Measurements from ENCODE around the gene USP25.

Gene USP25

DNA sequence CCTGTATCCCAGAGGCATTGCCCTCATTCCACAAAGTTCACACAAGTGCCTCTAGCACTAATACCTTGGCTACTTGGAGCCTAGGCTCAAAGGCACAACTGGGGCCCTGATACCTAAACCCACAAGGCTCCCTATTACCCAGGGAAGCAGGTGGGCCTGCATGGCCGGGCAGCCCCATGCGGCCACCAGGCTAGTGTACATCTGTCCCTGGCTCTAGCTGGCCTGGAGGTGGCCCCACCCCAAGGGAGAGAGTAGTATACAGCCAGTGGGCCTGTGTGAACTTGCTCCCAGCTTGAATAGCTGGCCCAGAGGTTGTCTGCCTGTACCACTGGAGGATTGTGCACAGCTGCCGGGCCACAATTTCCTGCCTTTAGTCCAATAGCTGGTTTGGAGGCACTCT lies 52.2 kb downstream of the USP25 start:
- TF ChIP-seq, protein P1, sequence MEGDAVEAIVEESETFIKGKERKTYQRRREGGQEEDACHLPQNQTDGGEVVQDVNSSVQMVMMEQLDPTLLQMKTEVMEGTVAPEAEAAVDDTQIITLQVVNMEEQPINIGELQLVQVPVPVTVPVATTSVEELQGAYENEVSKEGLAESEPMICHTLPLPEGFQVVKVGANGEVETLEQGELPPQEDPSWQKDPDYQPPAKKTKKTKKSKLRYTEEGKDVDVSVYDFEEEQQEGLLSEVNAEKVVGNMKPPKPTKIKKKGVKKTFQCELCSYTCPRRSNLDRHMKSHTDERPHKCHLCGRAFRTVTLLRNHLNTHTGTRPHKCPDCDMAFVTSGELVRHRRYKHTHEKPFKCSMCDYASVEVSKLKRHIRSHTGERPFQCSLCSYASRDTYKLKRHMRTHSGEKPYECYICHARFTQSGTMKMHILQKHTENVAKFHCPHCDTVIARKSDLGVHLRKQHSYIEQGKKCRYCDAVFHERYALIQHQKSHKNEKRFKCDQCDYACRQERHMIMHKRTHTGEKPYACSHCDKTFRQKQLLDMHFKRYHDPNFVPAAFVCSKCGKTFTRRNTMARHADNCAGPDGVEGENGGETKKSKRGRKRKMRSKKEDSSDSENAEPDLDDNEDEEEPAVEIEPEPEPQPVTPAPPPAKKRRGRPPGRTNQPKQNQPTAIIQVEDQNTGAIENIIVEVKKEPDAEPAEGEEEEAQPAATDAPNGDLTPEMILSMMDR (IDR thresholded peaks at IDR 0.05): no peak

DNA sequence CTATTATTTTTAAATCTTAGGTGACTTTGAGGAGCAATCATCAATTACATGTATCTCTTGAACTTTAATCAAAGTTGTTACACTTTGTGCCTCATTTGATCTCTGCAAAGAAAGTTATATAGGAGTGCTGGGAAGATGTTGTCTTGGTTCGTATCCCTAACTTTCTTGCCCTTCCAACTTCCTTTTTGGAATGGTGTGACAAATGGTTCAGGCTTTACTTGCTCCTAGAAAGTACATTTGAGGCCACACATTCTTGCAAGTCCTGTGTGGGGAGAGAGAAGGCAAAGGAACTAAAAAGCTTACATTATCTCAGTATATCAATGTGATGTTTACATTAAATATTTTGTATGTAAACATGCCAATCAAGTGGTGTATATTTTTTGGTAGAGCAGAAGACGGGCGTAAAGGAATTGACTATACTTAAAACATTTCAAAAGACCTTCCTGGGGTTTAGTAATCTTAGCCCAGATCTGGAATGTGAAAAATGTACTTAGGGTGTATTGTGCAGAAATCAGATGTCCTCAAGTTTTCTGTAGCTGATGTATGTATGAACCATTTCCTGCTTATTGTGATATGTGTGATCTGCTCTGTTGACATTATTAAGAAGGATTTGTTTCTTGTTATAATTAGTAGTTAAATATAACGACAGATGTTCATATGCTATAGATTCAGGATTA lies 59.2 kb downstream of the USP25 start:
- TF ChIP-seq, protein P1 (IDR thresholded peaks at IDR 0.05): no peak

DNA sequence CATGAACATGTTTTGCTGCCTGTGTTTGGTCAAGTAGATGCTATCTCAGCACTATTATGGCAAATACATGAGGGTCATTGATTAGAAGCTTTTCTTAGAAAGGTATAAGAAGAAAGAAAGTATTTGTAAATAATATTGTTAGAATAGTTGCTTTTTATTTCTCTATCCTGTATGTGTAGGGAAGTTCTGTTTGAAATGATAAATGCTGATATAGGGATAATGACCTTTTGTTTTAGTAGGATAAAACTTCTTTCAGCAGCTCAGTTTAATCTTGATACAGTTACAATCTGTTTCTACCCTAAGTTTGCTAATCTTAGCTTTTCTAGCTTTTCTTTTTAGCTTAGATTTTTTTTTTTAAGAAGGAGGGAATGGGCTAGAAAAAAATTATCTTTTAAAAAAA lies 63.3 kb downstream of the USP25 start:
- TF ChIP-seq, protein P1 (IDR thresholded peaks at IDR 0.05): no peak

DNA sequence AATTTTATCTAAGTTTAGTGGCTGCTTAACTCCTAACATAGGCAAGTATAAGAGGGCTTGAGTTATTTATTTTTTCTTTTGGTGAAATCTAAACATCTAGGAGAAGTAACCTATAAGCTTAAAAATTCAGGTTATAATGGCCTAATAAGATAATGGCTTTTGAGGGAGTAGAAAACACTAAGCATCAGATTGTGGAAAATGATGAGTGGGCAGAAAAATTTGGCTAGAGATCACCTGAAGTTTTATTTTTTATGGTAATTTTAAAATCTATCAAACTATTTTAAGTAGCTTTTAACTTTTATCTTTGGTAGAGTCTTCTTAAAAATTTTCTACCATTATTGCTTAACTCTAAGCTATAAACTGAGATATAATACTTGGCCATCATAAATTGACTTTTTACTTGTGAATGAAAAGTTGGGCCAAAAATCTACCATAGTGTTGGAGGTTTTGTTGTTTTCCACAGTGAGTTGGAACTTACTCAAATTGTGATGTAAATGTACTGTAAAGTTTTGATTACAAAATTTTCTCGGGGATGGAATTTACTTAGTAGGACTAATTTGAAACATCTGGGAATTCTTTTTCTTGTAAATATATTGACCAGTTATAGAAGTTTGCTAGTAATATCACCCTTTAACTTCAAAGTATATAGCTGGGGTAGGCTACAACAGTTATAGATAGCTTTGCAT lies 63.9 kb downstream of the USP25 start:
- TF ChIP-seq, protein P1 (IDR thresholded peaks at IDR 0.05): no peak

DNA sequence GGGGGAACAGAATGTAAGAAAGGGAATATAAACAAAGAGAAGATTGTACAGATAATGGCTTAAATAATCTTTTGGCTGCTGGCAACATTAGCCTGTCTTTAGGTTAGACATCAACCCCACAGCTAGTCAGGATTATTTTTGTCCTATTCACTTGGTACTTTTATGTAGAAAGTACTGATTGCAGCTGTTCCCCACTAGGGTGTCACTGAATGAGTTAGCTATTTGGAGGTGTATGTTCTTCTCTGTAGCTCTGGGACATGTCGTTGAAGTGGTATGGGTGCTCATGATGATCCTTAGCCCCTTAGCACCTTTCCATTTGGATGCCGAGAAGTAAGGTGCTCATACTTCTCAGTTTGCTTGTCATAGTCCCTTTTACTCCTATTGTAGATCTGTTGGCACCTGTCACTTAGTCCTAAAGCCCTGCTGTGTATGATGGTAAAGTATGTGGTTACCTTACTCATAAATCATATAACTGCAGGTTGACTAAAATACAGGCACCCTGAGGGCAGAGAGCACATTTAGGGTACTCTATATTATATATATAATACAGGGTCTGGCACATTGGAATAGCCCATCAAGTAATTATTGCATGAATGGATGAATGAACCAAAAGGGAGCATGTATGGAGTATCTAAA lies 64.6 kb downstream of the USP25 start:
- TF ChIP-seq, protein P1 (IDR thresholded peaks at IDR 0.05): no peak

DNA sequence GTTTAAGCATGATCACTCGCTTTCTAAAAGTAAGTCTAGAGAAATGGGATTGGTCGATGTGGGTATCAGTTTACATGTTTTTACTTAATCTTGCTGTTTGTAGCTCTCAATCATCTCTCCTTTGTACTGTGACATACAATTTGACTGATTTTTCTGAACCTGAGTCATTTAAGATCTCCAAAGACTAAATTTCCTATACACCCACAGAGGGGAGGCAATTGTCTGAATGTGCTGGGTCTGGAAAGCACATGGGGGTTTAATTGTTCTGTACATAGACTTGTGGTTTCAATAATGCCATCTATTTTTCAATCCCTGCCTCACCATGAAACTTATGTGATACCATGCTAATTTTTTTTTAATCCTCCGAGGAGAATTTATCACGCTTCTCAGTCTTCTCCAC lies 65.8 kb downstream of the USP25 start:
- TF ChIP-seq, protein P1 (IDR thresholded peaks at IDR 0.05): no peak

DNA sequence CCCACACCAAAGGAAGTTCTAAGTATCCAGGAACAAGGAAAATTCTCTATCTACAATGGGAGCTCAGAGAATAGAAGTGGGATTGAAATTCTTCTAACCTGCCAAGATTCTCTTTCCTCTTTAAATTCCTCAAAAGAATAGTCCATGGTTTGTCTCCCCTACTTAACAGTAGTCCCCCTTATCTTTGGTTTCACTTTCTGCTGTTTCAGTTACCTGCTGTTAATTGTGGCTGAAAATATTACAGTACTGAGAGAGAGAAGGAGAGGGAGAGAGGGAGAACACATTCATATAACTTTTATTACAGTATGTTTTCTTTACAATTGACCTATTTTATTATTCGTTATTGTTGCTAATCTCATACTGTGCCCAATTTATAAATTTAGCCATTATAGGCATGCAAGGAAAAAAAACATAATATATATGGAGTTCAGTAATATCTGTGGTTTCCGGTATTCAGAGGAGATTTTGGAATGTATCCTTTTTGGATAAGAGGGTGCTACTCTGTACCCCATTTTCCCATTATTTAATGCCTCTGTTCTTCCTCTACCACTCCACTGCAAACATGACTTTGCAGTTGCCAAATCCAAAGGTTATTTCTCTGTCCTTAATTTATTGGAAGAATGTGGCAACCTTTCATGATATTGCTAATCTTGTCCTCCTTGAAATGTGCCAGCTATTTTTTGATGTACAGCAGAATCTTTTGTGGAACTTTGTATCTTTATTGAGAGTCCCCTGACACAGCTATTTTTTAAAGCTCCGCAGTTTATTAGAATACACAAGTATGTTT lies 68.0 kb downstream of the USP25 start:
- TF ChIP-seq, protein P1 (IDR thresholded peaks at IDR 0.05): no peak
